Heart right ventricle (tissue), 16 donors: ENCODE measurements around the gene GRAP2. TPM values are rescaled to one million over a fixed set of nuclear protein-coding genes. Genes with fewer than 3 reads are reported as not detected.

Experiments
- ATAC-seq, 8 donors: fragments of 200-7000 bp; cut with Tn5 transposase; one replicate each; pipeline ENCODE4 v1.9.1; 2020; ENCODE audit warnings: mild to moderate bottlenecking in 8 of 8, moderate library complexity in 8 of 8, moderate number of reproducible peaks in 1 of 8
- DNase-seq, 2 donors: peaks; one replicate each; pipeline ENCODE4 v3.0.0-alpha.2; 2020
- H3K27ac ChIP-seq, 10 donors: fragments of 200-600 bp; sonication (generic) in 2 of 10; one replicate each; pipeline versions ENCODE4 v1.5.0 to v1.8.0; 2020 to 2022; ENCODE audit warnings: mild to moderate bottlenecking in 3 of 10
- H3K27me3 ChIP-seq, 7 donors: fragments of 200-600 bp; one replicate each; pipeline ENCODE4 v1.8.0; 2021 to 2022; ENCODE audit warnings: mild to moderate bottlenecking in 2 of 7
- H3K36me3 ChIP-seq, 9 donors: fragments of 200-600 bp; sonication (generic) in 1 of 9; one replicate each; pipeline versions ENCODE4 v1.5.0 to v1.8.0; 2020 to 2022; ENCODE audit warnings: mild to moderate bottlenecking in 2 of 9
- H3K4me1 ChIP-seq, 9 donors: fragments of 200-600 bp; sonication (generic) in 1 of 9; one replicate each; pipeline versions ENCODE4 v1.5.0 to v1.8.0; 2020 to 2022; ENCODE audit warnings: mild to moderate bottlenecking in 4 of 9
- H3K4me3 ChIP-seq, 10 donors: fragments of 200-600 bp; sonication (generic) in 2 of 10; one replicate each; pipeline versions ENCODE4 v1.5.0 to v1.8.0; 2020 to 2022; ENCODE audit warnings: mild to moderate bottlenecking in 7 of 10, moderate library complexity in 2 of 10
- H3K9me3 ChIP-seq, 11 donors: fragments of 200-600 bp in 10 of 11; sonication (generic) in 2 of 11; one replicate each; pipeline versions ENCODE4 v1.5.0 to v1.8.0; 2013 to 2022; ENCODE audit warnings: mild to moderate bottlenecking in 2 of 11, control low read depth in 1 of 11, moderate library complexity in 1 of 11
- WGBS, 2 donors: extraction: QIAGEN DNeasy Blood & Tissue Kit; methylation state at CpG; one replicate each; pipeline ENCODE4 v1.1.7; 2013; ENCODE audit warnings: inconsistent platforms in 1 of 2; 5-methylcytosine and 5-hydroxymethylcytosine counted together
- intact Hi-C, 10 donors: fragments of 100-400 bp; cut with DNase I; formaldehyde crosslinking; loops; one replicate each; pipeline versions ENCODE4 v1.11.1 to v1.14.2; 2022
- polyA plus RNA-seq, 2 donors: library from polyadenylated mRNA; stranded (reverse); fragments of 200-250 nt; gene quantifications; one replicate each; pipeline ENCODE4 v1.2.3, GENCODE V29; 2013
- total RNA-seq, 10 donors: library from RNA; stranded (reverse); fragmentation: NEBNext Ultra II Directional in 3 of 10; extraction: Animal tissue kit (Norgen Biotek cat#: 25700) in 3 of 10; gene quantifications; one replicate each; pipeline versions ENCODE4 v1.2.1 to v1.2.4, GENCODE V29; 2021 to 2023
- TF ChIP-seq, protein P1 (sequence below), 9 donors: fragments of 200-600 bp; sonication (generic) in 2 of 9; IDR thresholded peaks; one replicate each; pipeline versions ENCODE4 v1.5.0 to v1.8.0; 2021 to 2022; ENCODE audit warnings: antibody characterized with exemption in 9 of 9, mild to moderate bottlenecking in 5 of 9, moderate library complexity in 1 of 9
- donor health status: Arrhythmogenic right ventricular cardiomyopathy.
- donor health status: ischemic (EF 13 %, LVEDD 7.1; RV severe dilation, severe dysfunction).
- donor health status: healthy with polysubstance abuse.
- donor health status: DM: no; HTN: yes; CAD: no.
- donor health status: DM: no; HTN: no; CAD: no.
- donor health status: ischemic (EF 25% LVEDD 6.9; RV normal size, moderate dysfunction).
- donor health status: ischemic (EF 25% LVEDD 5.7; RV mildly dilated, moderate dysfunction).
- donor health status: healthy.
- donor health status: DM: yes; HTN: yes; CAD: no.
- donor health status: Ischemic cardiomyopathy.
- donor health status: ischemic (EF 35%, LVEDD 5.7; RV mildly dilated, moderate dysfunction).
- donor health status: nonischemic (EF 11% LVEDD 7.7; RV severe dilation, severe dysfunction).
- donor health status: DM: yes; HTN: yes; CAD: no.
- donor health status: PGD.
- donor health status: ischemic (EF 29% LVEDD 5.4; RV normal size, mild dysfunction).
- donor health status: nonischemic (EF 23%, LVEDD 6.1; RV moderate dilation, normal function).

The GRAP2 gene
- total and polyA plus RNA-seq, 12 donors = 0.19 to 5.6 (median 0.60) TPM

DNA sequence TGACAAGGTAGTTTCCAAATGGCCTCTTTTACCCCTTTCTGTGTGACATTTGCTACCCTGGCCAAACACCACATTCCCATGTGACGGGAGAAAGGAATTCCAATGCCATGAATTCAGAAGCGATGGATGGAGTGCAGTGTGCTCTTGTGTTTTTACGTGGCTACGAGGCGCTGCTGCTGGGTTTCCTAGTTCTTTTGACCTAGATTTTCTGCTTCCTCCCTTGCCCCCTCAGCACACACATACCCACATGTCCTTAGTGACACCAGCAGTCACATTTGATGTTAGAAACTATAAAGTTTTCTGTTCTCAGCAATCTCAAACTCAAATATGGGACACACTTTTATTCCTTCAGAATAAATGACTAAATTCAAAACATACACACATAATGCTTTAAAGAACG lies 51.5 kb downstream of the GRAP2 start:
- Histone ChIP-seq H3K9me3 (no peaks in the 10 kb centered on the region), H3K27ac (no peak overlapping the region), H3K27me3 (peaks cover 0 to 4% (median 0%) of the 10 kb centered on the region in 7 donors), H3K36me3 (no peaks in the 10 kb centered on the region), H3K4me1 (peaks cover 0 to 11% (median 9%) of the 10 kb centered on the region in 9 donors), H3K4me3 (no peak overlapping the region)
- WGBS, 2 donors = 84 to 88% methylated on average over 6 of the region's 6 CpGs
- TF ChIP-seq, protein P1, sequence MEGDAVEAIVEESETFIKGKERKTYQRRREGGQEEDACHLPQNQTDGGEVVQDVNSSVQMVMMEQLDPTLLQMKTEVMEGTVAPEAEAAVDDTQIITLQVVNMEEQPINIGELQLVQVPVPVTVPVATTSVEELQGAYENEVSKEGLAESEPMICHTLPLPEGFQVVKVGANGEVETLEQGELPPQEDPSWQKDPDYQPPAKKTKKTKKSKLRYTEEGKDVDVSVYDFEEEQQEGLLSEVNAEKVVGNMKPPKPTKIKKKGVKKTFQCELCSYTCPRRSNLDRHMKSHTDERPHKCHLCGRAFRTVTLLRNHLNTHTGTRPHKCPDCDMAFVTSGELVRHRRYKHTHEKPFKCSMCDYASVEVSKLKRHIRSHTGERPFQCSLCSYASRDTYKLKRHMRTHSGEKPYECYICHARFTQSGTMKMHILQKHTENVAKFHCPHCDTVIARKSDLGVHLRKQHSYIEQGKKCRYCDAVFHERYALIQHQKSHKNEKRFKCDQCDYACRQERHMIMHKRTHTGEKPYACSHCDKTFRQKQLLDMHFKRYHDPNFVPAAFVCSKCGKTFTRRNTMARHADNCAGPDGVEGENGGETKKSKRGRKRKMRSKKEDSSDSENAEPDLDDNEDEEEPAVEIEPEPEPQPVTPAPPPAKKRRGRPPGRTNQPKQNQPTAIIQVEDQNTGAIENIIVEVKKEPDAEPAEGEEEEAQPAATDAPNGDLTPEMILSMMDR (IDR thresholded peaks at IDR 0.05) = no peak
- intact Hi-C loops = no loop called here
- ATAC-seq = no peak
- DNase-seq = no peak

- no peak overlapping the region for H3K4me3 ChIP-seq
- no peak for ATAC-seq
These were observed 52.2 kb downstream of the GRAP2 start for GRCh38 chr22:39953101-39953500.

DNA sequence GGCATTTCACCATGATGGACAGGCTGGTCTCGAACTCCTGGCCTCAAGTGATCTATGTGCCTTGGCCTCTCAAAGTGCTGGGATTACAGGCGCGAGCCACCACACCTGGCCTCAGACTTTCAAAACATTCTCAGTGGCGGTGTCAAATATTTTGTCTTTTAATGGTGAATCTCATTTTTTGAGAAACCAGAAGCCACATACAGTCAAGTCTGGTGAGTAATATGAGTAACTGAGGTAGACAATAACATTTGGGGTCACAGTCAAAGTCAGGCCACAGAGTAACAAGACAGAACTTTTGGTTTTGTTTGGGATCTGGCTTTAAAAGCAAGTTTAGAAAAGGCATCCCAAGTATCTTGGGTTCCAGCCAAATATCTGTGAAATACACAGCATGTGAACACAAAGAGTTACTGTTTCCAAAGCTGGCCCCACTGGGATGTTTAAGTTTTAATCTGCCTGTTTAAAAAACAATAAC lies 53.7 kb downstream of the GRAP2 start:
- H3K27ac ChIP-seq = no peak overlapping the region
- peaks cover 0 to 20% (median 9%) of the 10 kb centered on the region in 9 donors for H3K4me1 ChIP-seq
- no peak overlapping the region for H3K4me3 ChIP-seq
- WGBS, 2 donors = 93 to 95% methylated on average over 4 of the region's 4 CpGs
- ATAC-seq (no peak), DNase-seq (no peak)
- intact Hi-C loops = no loop called here
- no peaks in the 10 kb centered on the region for H3K9me3 ChIP-seq
- TF ChIP-seq, protein P1 (IDR thresholded peaks at IDR 0.05) = no peak
- peaks cover 0 to 19% (median 0%) of the 10 kb centered on the region in 7 donors for H3K27me3 ChIP-seq
- no peaks in the 10 kb centered on the region for H3K36me3 ChIP-seq

More at GRCh38 chr22:39953101-39953500, 52.2 kb downstream of the GRAP2 start:
- Histone ChIP-seq H3K36me3 (no peaks in the 10 kb centered on the region), H3K27ac (no peak overlapping the region), H3K27me3 (peaks cover 0 to 10% (median 0%) of the 10 kb centered on the region in 7 donors), H3K4me1 (peaks cover 0 to 12% (median 9%) of the 10 kb centered on the region in 9 donors), H3K9me3 (no peaks in the 10 kb centered on the region)
- 53 to 73% methylated on average over 2 of the region's 2 CpGs for WGBS, 2 donors
- no peak for DNase-seq
- TF ChIP-seq, protein P1 (IDR thresholded peaks at IDR 0.05) = no peak
- intact Hi-C loops = no loop called here

DNA sequence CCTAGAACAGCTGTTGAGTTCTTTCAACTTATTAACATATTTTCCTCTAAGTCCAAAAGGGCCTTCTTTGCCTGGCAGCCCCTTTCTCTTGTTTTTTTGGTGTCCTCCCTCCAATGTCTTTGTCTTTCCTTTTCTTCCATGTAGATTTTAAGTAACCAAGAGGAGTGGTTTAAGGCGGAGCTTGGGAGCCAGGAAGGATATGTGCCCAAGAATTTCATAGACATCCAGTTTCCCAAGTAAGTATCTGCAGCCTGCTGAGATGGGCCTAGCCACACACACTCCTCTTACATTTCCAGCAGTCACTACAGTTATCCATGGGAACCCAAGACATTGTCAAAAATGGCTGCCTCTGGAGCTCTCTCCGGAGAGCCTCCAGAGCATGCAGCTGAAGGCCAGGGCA lies 54.8 kb downstream of the GRAP2 start:
- H3K27ac ChIP-seq = no peak overlapping the region
- intact Hi-C loops = no loop called here
- TF ChIP-seq, protein P1 (IDR thresholded peaks at IDR 0.05) = no peak
- no peak overlapping the region for H3K4me3 ChIP-seq
- ATAC-seq (no peak), DNase-seq (no peak)
- H3K9me3 ChIP-seq = no peaks in the 10 kb centered on the region
- WGBS, 2 donors = 95 to 97% methylated on average over 2 of the region's 2 CpGs
- H3K27me3 ChIP-seq = peaks cover 0 to 21% (median 0%) of the 10 kb centered on the region in 7 donors
- H3K4me1 ChIP-seq = peaks cover 0 to 31% (median 10%) of the 10 kb centered on the region in 9 donors
- no peaks in the 10 kb centered on the region for H3K36me3 ChIP-seq
